Esophagus muscularis mucosa (tissue), 4 donors: ENCODE measurements around the gene CD2AP.
"Not testable (repeated sequence)": the region's sequence is repeated elsewhere in the genome, so short reads cannot be mapped to it uniquely, and the experiment has no call there.

ENCODE experiments used
- CTCF ChIP-seq, 3 experiments: fragments of 200-600 bp in 2 of 3; fragments of 450-650 bp in 1 of 3; sonication (generic) in 2 of 3; IDR thresholded peaks; one replicate each; pipeline ENCODE4 v1.5.1; 2017 to 2019; ENCODE audit warnings: antibody characterized with exemption in 3 of 3, mild to moderate bottlenecking in 2 of 3, moderate library complexity in 1 of 3
- EP300 ChIP-seq: sonication (generic); formaldehyde crosslinking; IDR thresholded peaks from one replicate; pipeline ENCODE4 v1.6.1; 2017; ENCODE audit warnings: antibody characterized with exemption
- POLR2A ChIP-seq: fragments of 450-650 bp; IDR thresholded peaks from one replicate; pipeline ENCODE4 v1.6.1; 2017; ENCODE audit warnings: antibody characterized with exemption, moderate library complexity, mild to moderate bottlenecking, low read depth
- POLR2AphosphoS5 ChIP-seq, 2 donors: sonication (generic); formaldehyde crosslinking; IDR thresholded peaks; one replicate each; pipeline ENCODE4 v1.6.1; 2017; ENCODE audit warnings: antibody characterized with exemption in 2 of 2

- not testable (repeated sequence) for TF ChIP-seq CTCF (IDR thresholded peaks at IDR 0.05); POLR2AphosphoS5 (IDR thresholded peaks at IDR 0.05); EP300; POLR2A
Measured at GRCh38 chr6:47566602-47567001, 89.0 kb downstream of the CD2AP start.
